Measurements from ENCODE around the gene CARNS1.
A peak's percentile ranks its signal among the peaks of the same experiment; 100 is the strongest.
"Not testable (repeated sequence)": the region's sequence is repeated elsewhere in the genome, so short reads cannot be mapped to it uniquely, and the experiment has no call there.

The CARNS1 gene

GRCh38 chr11:67465530-67465929, 50.1 kb downstream of the CARNS1 start:
- DNase-seq (ENCODE audit: low read depth in 2 of 2), result not testable (repeated sequence)

- no peak for DNase-seq (ENCODE audit: low read depth in 2 of 2)
Measured at GRCh38 chr11:67466367-67466766, 50.9 kb downstream of the CARNS1 start.

GRCh38 chr11:67466962-67467771, 51.7 kb downstream of the CARNS1 start:
- no peak for DNase-seq (ENCODE audit: low read depth in 2 of 2)

GRCh38 chr11:67468056-67468455, 52.6 kb downstream of the CARNS1 start:
- DNase-seq (ENCODE audit: low read depth in 2 of 2), result no peak

GRCh38 chr11:67468456-67468758, 52.9 kb downstream of the CARNS1 start:
- DNase-seq (ENCODE audit: low read depth in 2 of 2), result no peak

- DNase-seq (ENCODE audit: low read depth in 2 of 2), result peak; percentile 93 to 94
Measured at GRCh38 chr11:67468759-67469507, 53.5 kb downstream of the CARNS1 start, which contains the start of gene TMEM134. Gene TMEM134, minus strand, starts transcription at chr11:67469251. Its CDS starts 59 bp downstream, at chr11:67469192.

- no peak for DNase-seq (ENCODE audit: low read depth in 2 of 2)
Measured at GRCh38 chr11:67469508-67469811, 54.0 kb downstream of the CARNS1 start.

GRCh38 chr11:67470337-67471002, 55.0 kb downstream of the CARNS1 start:
- no peak for DNase-seq (ENCODE audit: low read depth in 2 of 2)

- DNase-seq (ENCODE audit: low read depth in 2 of 2), result no peak
Measured at GRCh38 chr11:67472882-67473281, 57.4 kb downstream of the CARNS1 start.
